T-helper 17 cell (primary cell): ENCODE measurements around the gene DYNC1H1. TPM values are rescaled to one million over a fixed set of nuclear protein-coding genes. Genes with fewer than 3 reads are reported as not detected.

Experiments used
- ATAC-seq: fragments of 150-1000 bp; cut with Tn5 transposase; 2 replicates; pipeline ENCODE4 v1.10.0; 2021; ENCODE audit warnings: mild to moderate bottlenecking, moderate library complexity
- DNase-seq, 3 donors: peaks; one replicate each; pipeline versions ENCODE4 v3.0.0 to v3.0.0-alpha.2; 2020 to 2021
- H3K9me3 ChIP-seq: one replicate; pipeline ENCODE4 v1.7.0; 2013; ENCODE audit warnings: low read length, mild to moderate bottlenecking; ENCODE audit not compliant: control insufficient read depth, poor library complexity, severe bottlenecking
- H3K27ac Mint-ChIP-seq: one replicate; pipeline ENCODE4 v1.8.0; 2022; ENCODE audit warnings: mild to moderate bottlenecking, moderate library complexity, mixed read lengths
- H3K27me3 Mint-ChIP-seq: one replicate; pipeline ENCODE4 v1.8.0; 2022; ENCODE audit warnings: mixed read lengths
- H3K36me3 Mint-ChIP-seq: one replicate; pipeline ENCODE4 v1.8.0; 2022; ENCODE audit warnings: low read depth, mixed read lengths
- H3K4me1 Mint-ChIP-seq: one replicate; pipeline ENCODE4 v1.8.0; 2022; ENCODE audit warnings: mild to moderate bottlenecking, mixed read lengths
- H3K4me3 Mint-ChIP-seq: one replicate; pipeline ENCODE4 v1.8.0; 2022; ENCODE audit warnings: mild to moderate bottlenecking, moderate library complexity, mixed read lengths
- total RNA-seq, 4 donors: library from RNA in 2 of 4; stranded (reverse) in 2 of 4; gene quantifications; one replicate each; pipeline ENCODE4 v1.2.3 and lab custom pipeline; 2022 to 2026

DYNC1H1 gene
- total RNA-seq, 2 donors from 2014 or later = 318 to 366 TPM

DNA sequence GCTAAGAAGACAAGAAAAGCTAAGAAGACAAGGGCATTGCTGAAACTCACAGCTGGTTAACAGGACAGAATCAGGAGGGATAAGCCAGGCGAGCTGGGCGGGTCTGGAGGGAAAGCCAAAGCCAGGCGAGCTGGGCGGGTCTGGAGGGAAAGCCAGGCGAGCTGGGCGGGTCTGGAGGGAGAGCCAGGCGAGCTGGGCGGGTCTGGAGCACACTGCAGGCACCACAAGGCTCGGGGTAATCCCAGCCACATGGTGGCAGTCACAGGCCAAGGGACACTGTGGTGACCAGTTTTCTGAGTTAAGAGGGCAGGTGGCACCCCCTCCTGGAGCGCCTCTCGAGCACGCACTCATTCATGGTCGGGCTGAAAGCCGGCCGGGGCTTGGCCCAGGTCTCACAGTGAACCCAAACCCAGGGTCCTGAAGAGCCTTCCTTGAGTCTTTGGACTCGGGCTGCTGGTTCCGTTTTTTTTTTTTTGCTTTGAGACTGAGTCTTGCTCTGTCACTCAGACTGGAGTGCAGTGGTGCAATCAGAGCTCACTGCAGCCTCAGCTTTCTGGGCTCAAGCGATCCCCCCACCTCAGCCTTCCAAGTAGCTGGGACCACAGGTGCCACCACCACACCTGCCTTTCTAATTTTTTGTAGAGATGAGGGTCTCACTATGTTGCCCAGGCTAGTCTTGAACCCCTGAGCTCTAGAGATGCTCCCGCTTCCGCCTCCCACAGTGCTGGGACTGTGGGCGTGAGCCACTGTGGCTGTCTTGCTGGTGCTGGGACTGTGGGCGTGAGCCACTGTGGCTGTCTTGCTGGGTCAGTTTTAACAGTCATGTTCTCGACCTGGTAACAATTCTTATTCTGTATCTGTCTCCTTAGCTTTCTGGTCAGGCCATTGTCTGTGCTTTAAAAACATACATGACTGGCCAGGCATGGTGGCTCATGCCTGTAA is 82.2 kb downstream of the DYNC1H1 start:
- no peak overlapping the region for H3K27ac Mint-ChIP-seq
- H3K36me3 Mint-ChIP-seq = peaks cover 4% of the 10 kb centered on the region
- ATAC-seq (peak; percentile 40), DNase-seq (no peak)
- H3K4me1 Mint-ChIP-seq = no peaks in the 10 kb centered on the region
- no peak overlapping the region for H3K4me3 Mint-ChIP-seq
- H3K27me3 Mint-ChIP-seq = no peaks in the 10 kb centered on the region
- no peaks in the 10 kb centered on the region for H3K9me3 ChIP-seq

- ATAC-seq (no peak), DNase-seq (no peak)
- H3K9me3 ChIP-seq = no peaks in the 10 kb centered on the region
- Mint-ChIP-seq H3K4me1 (no peaks in the 10 kb centered on the region), H3K27ac (no peak overlapping the region), H3K36me3 (peaks cover 4% of the 10 kb centered on the region), H3K4me3 (no peak overlapping the region), H3K27me3 (no peaks in the 10 kb centered on the region)
Observed at GRCh38 chr14:102047808-102048540, 83.6 kb downstream of the DYNC1H1 start.

GRCh38 chr14:102049258-102050025 is 85.1 kb downstream of the DYNC1H1 start:
- no peak overlapping the region for H3K27ac Mint-ChIP-seq
- no peak overlapping the region for H3K4me3 Mint-ChIP-seq
- H3K9me3 ChIP-seq = no peaks in the 10 kb centered on the region
- H3K27me3 Mint-ChIP-seq = no peaks in the 10 kb centered on the region
- peaks cover 2% of the 10 kb centered on the region for H3K36me3 Mint-ChIP-seq
- ATAC-seq (no peak), DNase-seq (no peak)
- no peaks in the 10 kb centered on the region for H3K4me1 Mint-ChIP-seq

DNA sequence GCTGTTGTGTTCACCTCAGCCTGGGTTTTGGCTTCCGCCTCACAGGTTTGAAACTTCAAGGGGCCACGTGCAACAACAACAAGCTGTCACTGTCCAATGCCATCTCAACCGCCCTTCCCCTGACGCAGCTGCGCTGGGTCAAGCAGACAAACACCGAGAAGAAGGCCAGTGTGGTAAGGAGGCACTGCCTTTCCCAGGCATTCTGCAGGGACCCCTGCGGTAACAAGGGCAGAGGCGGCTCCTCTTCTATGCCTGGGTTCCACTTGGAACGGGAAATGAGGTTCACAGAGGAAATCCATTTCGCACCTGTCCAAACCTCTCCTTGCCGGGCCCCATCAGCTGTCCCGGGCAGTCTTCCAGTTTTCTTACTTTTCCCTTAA is 85.6 kb downstream of the DYNC1H1 start:
- Mint-ChIP-seq H3K27ac (no peak overlapping the region), H3K27me3 (no peaks in the 10 kb centered on the region), H3K4me3 (no peak overlapping the region), H3K4me1 (no peaks in the 10 kb centered on the region), H3K36me3 (peaks cover 2% of the 10 kb centered on the region)
- H3K9me3 ChIP-seq = no peaks in the 10 kb centered on the region
- no peak for ATAC-seq
- no peak for DNase-seq

GRCh38 chr14:102050625-102051024 is 86.3 kb downstream of the DYNC1H1 start:
- no peaks in the 10 kb centered on the region for H3K9me3 ChIP-seq
- DNase-seq = no peak
- H3K4me1 Mint-ChIP-seq = peaks cover 3% of the 10 kb centered on the region
- no peak overlapping the region for H3K27ac Mint-ChIP-seq
- ATAC-seq = no peak
- peaks cover 4% of the 10 kb centered on the region for H3K36me3 Mint-ChIP-seq
- H3K27me3 Mint-ChIP-seq = no peaks in the 10 kb centered on the region
- no peak overlapping the region for H3K4me3 Mint-ChIP-seq

GRCh38 chr14:102052522-102052921 is 88.1 kb downstream of the DYNC1H1 start:
- Mint-ChIP-seq H3K4me3 (no peak overlapping the region), H3K36me3 (peaks cover 6% of the 10 kb centered on the region), H3K27ac (no peak overlapping the region), H3K27me3 (no peaks in the 10 kb centered on the region), H3K4me1 (peaks cover 7% of the 10 kb centered on the region)
- H3K9me3 ChIP-seq = no peaks in the 10 kb centered on the region
- no peak for DNase-seq
- ATAC-seq = no peak

DNA sequence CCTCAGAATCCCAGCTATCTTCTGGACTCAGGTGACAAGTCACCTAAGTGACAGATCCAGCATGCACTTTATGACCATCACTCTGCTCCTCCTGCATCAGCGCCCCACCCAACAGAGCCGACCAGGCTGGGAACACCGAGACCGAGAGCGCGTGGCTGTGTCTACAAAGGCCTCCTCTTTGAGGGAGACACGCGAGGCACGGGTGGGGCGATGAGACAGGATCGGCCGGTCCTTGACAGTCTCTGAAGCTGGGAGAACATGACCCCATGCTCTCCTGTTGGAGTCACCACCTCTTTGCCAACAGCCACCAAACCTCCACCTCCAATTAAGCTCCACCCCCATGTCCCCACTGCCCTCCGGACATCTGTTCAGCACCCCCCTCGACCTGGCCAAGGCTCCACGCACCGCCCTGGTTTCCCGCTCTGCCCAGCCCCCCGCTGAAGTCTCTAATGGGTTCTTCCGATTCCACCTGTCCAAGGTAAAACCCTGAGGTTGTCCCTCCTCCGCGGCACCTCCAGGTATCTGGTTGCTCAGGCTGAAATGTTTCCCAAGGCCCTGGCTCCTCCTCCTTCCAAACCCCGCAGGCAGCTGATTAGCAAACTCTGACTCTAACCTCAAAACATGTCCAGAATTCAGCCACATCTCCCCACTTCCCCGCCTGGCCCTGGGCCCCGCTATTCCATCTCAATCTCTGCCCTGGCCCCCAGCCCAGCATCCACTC is 91.0 kb downstream of the DYNC1H1 start:
- H3K27ac Mint-ChIP-seq = no peak overlapping the region
- no peaks in the 10 kb centered on the region for H3K9me3 ChIP-seq
- H3K36me3 Mint-ChIP-seq = peaks cover 6% of the 10 kb centered on the region
- H3K4me3 Mint-ChIP-seq = peak overlapping the region; percentile 33
- H3K4me1 Mint-ChIP-seq = peaks cover 11% of the 10 kb centered on the region
- H3K27me3 Mint-ChIP-seq = no peaks in the 10 kb centered on the region
- DNase-seq (no peak), ATAC-seq (no peak)

- Mint-ChIP-seq H3K27ac (no peak overlapping the region), H3K36me3 (peaks cover 4% of the 10 kb centered on the region), H3K27me3 (no peaks in the 10 kb centered on the region), H3K4me1 (peaks cover 11% of the 10 kb centered on the region), H3K4me3 (no peak overlapping the region)
- DNase-seq = no peak
- no peak for ATAC-seq
- no peaks in the 10 kb centered on the region for H3K9me3 ChIP-seq
Observed at GRCh38 chr14:102056694-102057442, 92.5 kb downstream of the DYNC1H1 start.

- Mint-ChIP-seq H3K4me3 (no peak overlapping the region), H3K27me3 (no peaks in the 10 kb centered on the region), H3K4me1 (peaks cover 11% of the 10 kb centered on the region), H3K36me3 (peaks cover 4% of the 10 kb centered on the region), H3K27ac (no peak overlapping the region)
- ATAC-seq = no peak
- DNase-seq = no peak
- H3K9me3 ChIP-seq = no peaks in the 10 kb centered on the region
Observed at GRCh38 chr14:102057480-102058114, 93.2 kb downstream of the DYNC1H1 start.

DNA sequence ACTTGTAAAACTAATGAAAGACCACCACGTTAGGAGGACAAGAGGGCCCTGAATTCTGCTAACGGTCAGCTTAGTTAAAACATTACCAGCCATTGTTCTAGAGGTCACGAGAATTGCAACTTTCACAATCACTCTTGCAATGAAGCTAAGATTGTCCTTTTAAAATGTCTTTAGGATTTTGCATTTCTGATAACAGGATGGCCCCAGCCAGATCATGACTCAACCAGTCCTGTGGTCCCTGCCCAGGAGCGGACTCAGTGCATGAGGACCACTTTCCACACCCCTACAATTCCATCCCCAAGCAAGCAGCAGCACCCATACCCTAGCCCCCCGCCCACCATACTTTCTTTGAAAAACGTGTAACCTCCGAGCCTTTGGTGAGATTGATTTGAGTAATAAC is 93.8 kb downstream of the DYNC1H1 start:
- ATAC-seq (no peak), DNase-seq (no peak)
- Mint-ChIP-seq H3K4me1 (peaks cover 11% of the 10 kb centered on the region), H3K4me3 (no peak overlapping the region), H3K27me3 (no peaks in the 10 kb centered on the region), H3K36me3 (peaks cover 4% of the 10 kb centered on the region), H3K27ac (no peak overlapping the region)
- no peaks in the 10 kb centered on the region for H3K9me3 ChIP-seq

DNA sequence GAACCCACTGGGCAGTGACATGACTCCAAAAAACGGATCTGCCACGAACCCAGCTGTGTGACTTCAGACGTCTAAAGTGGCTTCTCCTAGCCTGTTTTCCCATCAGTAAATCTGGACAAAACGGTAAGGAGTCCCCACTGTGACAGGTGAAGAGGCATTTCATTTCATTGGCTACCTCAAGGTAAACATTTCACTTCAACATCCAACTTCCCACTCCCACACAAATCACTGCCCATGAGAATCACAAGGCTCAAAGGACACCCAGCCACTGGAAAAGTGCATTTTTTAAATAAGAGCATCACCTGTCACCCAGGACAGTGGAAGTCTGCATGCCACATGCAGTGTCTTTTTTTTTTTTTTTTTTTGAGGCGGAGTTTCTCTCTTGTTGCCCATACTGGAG is 94.6 kb downstream of the DYNC1H1 start:
- ATAC-seq (no peak), DNase-seq (no peak)
- H3K4me3 Mint-ChIP-seq = no peak overlapping the region
- H3K27ac Mint-ChIP-seq = no peak overlapping the region
- H3K36me3 Mint-ChIP-seq = peaks cover 4% of the 10 kb centered on the region
- peaks cover 11% of the 10 kb centered on the region for H3K4me1 Mint-ChIP-seq
- no peaks in the 10 kb centered on the region for H3K9me3 ChIP-seq
- H3K27me3 Mint-ChIP-seq = no peaks in the 10 kb centered on the region
